GM18511 (cell line): ENCODE measurements around the gene ENAH.
"Not testable (repeated sequence)": the region's sequence is repeated elsewhere in the genome, so short reads cannot be mapped to it uniquely, and the experiment has no call there.

Experiments used
- ATAC-seq: cut with Tn5 transposase; IDR thresholded peaks from one replicate; pipeline ENCODE4 v1.9.1; 2021; ENCODE audit warnings: mild to moderate bottlenecking, moderate library complexity; ENCODE audit not compliant: unreplicated experiment

ENAH gene

GRCh38 chr1:225651376-225651871, 1.5 kb downstream of the ENAH start:
- no peak for ATAC-seq

- no peak for ATAC-seq
These were observed 2.7 kb downstream of the ENAH start for GRCh38 chr1:225650179-225650578.

- ATAC-seq, result no peak
These were observed 7.6 kb downstream of the ENAH start for GRCh38 chr1:225645194-225645895.

GRCh38 chr1:225644666-225645065, 8.3 kb downstream of the ENAH start:
- no peak for ATAC-seq

- no peak for ATAC-seq
These were observed 10.7 kb downstream of the ENAH start for GRCh38 chr1:225642177-225642576.

GRCh38 chr1:225638853-225639252, 14.1 kb downstream of the ENAH start:
- ATAC-seq, result no peak

GRCh38 chr1:225637651-225638199, 15.2 kb downstream of the ENAH start:
- no peak for ATAC-seq

- not testable (repeated sequence) for ATAC-seq
These were observed 15.9 kb downstream of the ENAH start for GRCh38 chr1:225636992-225637391.

GRCh38 chr1:225635649-225636048, 17.3 kb downstream of the ENAH start:
- no peak for ATAC-seq

- ATAC-seq, result not testable (repeated sequence)
These were observed 20.1 kb downstream of the ENAH start for GRCh38 chr1:225632836-225633235.

- no peak for ATAC-seq
These were observed 21.8 kb downstream of the ENAH start for GRCh38 chr1:225631021-225631663.

- no peak for ATAC-seq
These were observed 23.4 kb downstream of the ENAH start for GRCh38 chr1:225629483-225629882.

- ATAC-seq, result not testable (repeated sequence)
These were observed 24.1 kb downstream of the ENAH start for GRCh38 chr1:225628794-225629193.

- no peak for ATAC-seq
These were observed 25.5 kb downstream of the ENAH start for GRCh38 chr1:225627304-225627947.

- ATAC-seq, result no peak
These were observed 26.2 kb downstream of the ENAH start for GRCh38 chr1:225626698-225627097.

GRCh38 chr1:225617956-225618355, 35.0 kb downstream of the ENAH start:
- ATAC-seq, result no peak

GRCh38 chr1:225617479-225617878, 35.4 kb downstream of the ENAH start:
- no peak for ATAC-seq

- not testable (repeated sequence) for ATAC-seq
These were observed 37.5 kb downstream of the ENAH start for GRCh38 chr1:225615403-225615790.

- no peak for ATAC-seq
These were observed 39.9 kb downstream of the ENAH start for GRCh38 chr1:225613006-225613405.

GRCh38 chr1:225612287-225612686, 40.6 kb downstream of the ENAH start:
- ATAC-seq, result no peak

GRCh38 chr1:225611537-225612223, 41.2 kb downstream of the ENAH start:
- no peak for ATAC-seq
